H1 (cell line): ENCODE results near the gene CAMK2B. TPM values are rescaled to one million over a fixed set of nuclear protein-coding genes. Genes with fewer than 3 reads are reported as not detected.

Experiments used
- CTCF ChIA-PET: fragments of 300-600 bp; sonication (Branson Sonifier 250); formaldehyde crosslinking; loops from one replicate; lab custom pipeline; 2021; ENCODE audit not compliant: partially characterized antibody; lab: Charles Lee
- POLR2A ChIA-PET: fragments of 300-600 bp; sonication (Branson Sonifier 250); formaldehyde crosslinking; loops from one replicate; lab custom pipeline; 2021; ENCODE audit warnings: inconsistent platforms; ENCODE audit not compliant: partially characterized antibody; lab: Charles Lee
- DNase-seq, 2 experiments: peaks; one replicate each; pipeline versions ENCODE4 v3.0.0 to v3.0.0-alpha.2; 2010 to 2022; ENCODE audit warnings: low spot score in 2 of 2, low read depth in 1 of 2, mixed read lengths in 1 of 2
- FAIRE-seq: peaks from 2 replicates; lab custom pipeline; 2011; peaks lifted over from hg19 to GRCh38; lab: Jason Lieb, UNC
- H2AFZ ChIP-seq: 2 replicates; pipeline ENCODE4 v1.8.1; 2012; ENCODE audit warnings: low read length, inconsistent platforms
- H2AK5ac ChIP-seq: 2 replicates; pipeline ENCODE4 v1.6.1; 2013; ENCODE audit warnings: low read depth, low read length
- H2BK120ac ChIP-seq: replicated peaks from 2 replicates; pipeline ENCODE3; 2013; ENCODE audit warnings: low read depth, low read length, inconsistent platforms
- H2BK12ac ChIP-seq: 2 replicates; pipeline ENCODE4 v1.6.1; 2013; ENCODE audit warnings: low read depth, low read length
- H2BK15ac ChIP-seq: 2 replicates; pipeline ENCODE4 v1.6.1; 2013; ENCODE audit warnings: low read length
- H2BK20ac ChIP-seq: 2 replicates; pipeline ENCODE4 v1.6.1; 2013; ENCODE audit warnings: low read length
- H2BK5ac ChIP-seq: 2 replicates; pipeline ENCODE4 v1.6.1; 2013; ENCODE audit warnings: low read depth, low read length
- H3K14ac ChIP-seq: 2 replicates; pipeline ENCODE4 v1.6.1; 2013; ENCODE audit warnings: inconsistent platforms; ENCODE audit not compliant: insufficient read length
- H3K18ac ChIP-seq: 2 replicates; pipeline ENCODE4 v1.6.1; 2013; ENCODE audit warnings: low read length; ENCODE audit errors: extremely low read depth
- H3K23ac ChIP-seq: 2 replicates; pipeline ENCODE4 v1.6.1; 2013; ENCODE audit warnings: inconsistent platforms; ENCODE audit not compliant: insufficient read length
- H3K23me2 ChIP-seq: 2 replicates; pipeline ENCODE4 v1.6.1; 2013; ENCODE audit warnings: low read depth, low read length
- H3K27ac ChIP-seq: 2 replicates; pipeline ENCODE4 v1.6.1; 2011; ENCODE audit warnings: low read depth, low read length, inconsistent platforms
- H3K27me3 ChIP-seq, 4 experiments: replicated peaks in 1 of 4; 1 replicate in 1 of 4; 2 replicates in 3 of 4; pipeline versions ENCODE4 v1.6.1 to v1.8.1; 2011 to 2013; ENCODE audit warnings: low read length in 3 of 4, mild to moderate bottlenecking in 3 of 4, inconsistent platforms in 2 of 4, mixed read lengths in 2 of 4, moderate library complexity in 1 of 4; ENCODE audit not compliant: control insufficient read depth in 3 of 4, insufficient read depth in 3 of 4; ENCODE audit errors: extremely low read depth in 1 of 4
- H3K36me3 ChIP-seq, 4 experiments: 2 replicates each; pipeline versions ENCODE4 v1.6.1 to v1.8.1; 2011 to 2013; ENCODE audit warnings: mild to moderate bottlenecking in 4 of 4, low read length in 3 of 4, moderate library complexity in 2 of 4, control low read depth in 1 of 4, inconsistent platforms in 1 of 4; ENCODE audit not compliant: insufficient read depth in 4 of 4, control insufficient read depth in 2 of 4
- H3K4ac ChIP-seq: replicated peaks from 2 replicates; pipeline ENCODE3; 2013; ENCODE audit warnings: low read length, low read depth, mixed read lengths, inconsistent platforms; ENCODE audit not compliant: insufficient read length
- H3K4me1 ChIP-seq, 4 experiments: replicated peaks in 1 of 4; 1 replicate in 1 of 4; 2 replicates in 3 of 4; pipeline versions ENCODE4 v1.6.1 to v1.8.1; 2011 to 2013; ENCODE audit warnings: low read length in 3 of 4, inconsistent platforms in 2 of 4, mixed read lengths in 1 of 4; ENCODE audit not compliant: insufficient read depth in 4 of 4, control insufficient read depth in 3 of 4
- H3K4me2 ChIP-seq, 2 experiments: 2 replicates each; pipeline versions ENCODE4 v1.6.1 to v1.8.1; 2011 to 2013; ENCODE audit warnings: low read depth in 2 of 2, low read length in 2 of 2, control low read depth in 1 of 2, inconsistent platforms in 1 of 2, mild to moderate bottlenecking in 1 of 2; ENCODE audit not compliant: insufficient read depth in 1 of 2
- H3K4me3 ChIP-seq, 4 experiments: fragments of 200-600, 300-600 bp in 1 of 4; sonication (generic), shearing (Covaris generic), sonication (Bioruptor Twin) in 1 of 4; 2 replicates each; pipeline versions ENCODE4 v1.5.1 to v1.8.1; 2011 to 2016; ENCODE audit warnings: low read length in 4 of 4, low read depth in 3 of 4, control low read depth in 2 of 4, inconsistent platforms in 2 of 4, mild to moderate bottlenecking in 2 of 4, mixed read lengths in 1 of 4, moderate library complexity in 1 of 4; ENCODE audit not compliant: insufficient read depth in 2 of 4; ENCODE audit errors: extremely low read depth in 1 of 4
- H3K56ac ChIP-seq: replicated peaks from 2 replicates; pipeline ENCODE3; 2013; ENCODE audit warnings: low read depth, mild to moderate bottlenecking, mixed read lengths, low read length, inconsistent platforms; ENCODE audit not compliant: insufficient read length
- H3K79me1 ChIP-seq: 2 replicates; pipeline ENCODE4 v1.6.1; 2013; ENCODE audit warnings: low read depth, low read length, control low read depth
- H3K79me2 ChIP-seq, 2 experiments: 2 replicates each; pipeline versions ENCODE4 v1.6.1 to v1.8.1; 2012 to 2013; ENCODE audit warnings: low read length in 2 of 2, mild to moderate bottlenecking in 2 of 2, inconsistent platforms in 1 of 2; ENCODE audit not compliant: insufficient read depth in 2 of 2, control insufficient read depth in 1 of 2
- H3K9ac ChIP-seq, 4 experiments: replicated peaks in 1 of 4; 1 replicate in 1 of 4; 2 replicates in 3 of 4; pipeline versions ENCODE4 v1.6.1 to v1.8.1; 2011 to 2013; ENCODE audit warnings: low read depth in 3 of 4, low read length in 3 of 4, control low read depth in 2 of 4, mild to moderate bottlenecking in 2 of 4, moderate library complexity in 2 of 4, inconsistent platforms in 1 of 4; ENCODE audit errors: extremely low read depth in 1 of 4
- H3K9me3 ChIP-seq, 2 experiments: 2 replicates each; pipeline versions ENCODE4 v1.6.1 to v1.8.1; 2012 to 2013; ENCODE audit warnings: mild to moderate bottlenecking in 2 of 2, moderate library complexity in 2 of 2, control low read depth in 1 of 2, inconsistent platforms in 1 of 2, low read depth in 1 of 2, low read length in 1 of 2, mixed read lengths in 1 of 2; ENCODE audit not compliant: insufficient read depth in 2 of 2
- H4K20me1 ChIP-seq, 2 experiments: replicated peaks in 1 of 2; 2 replicates each; pipeline versions ENCODE3 to v1.8.1; 2011 to 2013; ENCODE audit warnings: inconsistent platforms in 2 of 2, low read length in 2 of 2, mild to moderate bottlenecking in 1 of 2; ENCODE audit not compliant: insufficient read depth in 2 of 2, control insufficient read depth in 1 of 2
- H4K5ac ChIP-seq: 2 replicates; pipeline ENCODE4 v1.6.1; 2013; ENCODE audit warnings: low read length, low read depth, mixed read lengths, inconsistent platforms; ENCODE audit not compliant: insufficient read length
- H4K8ac ChIP-seq: 2 replicates; pipeline ENCODE4 v1.8.0; 2013; ENCODE audit warnings: mild to moderate bottlenecking, moderate library complexity, low read length, inconsistent platforms; ENCODE audit not compliant: insufficient read depth; ENCODE audit errors: extremely low read depth
- H4K91ac ChIP-seq: replicated peaks from 2 replicates; pipeline ENCODE3; 2013; ENCODE audit warnings: low read length, mixed read lengths, inconsistent platforms; ENCODE audit not compliant: insufficient read length
- CHD1 ChIP-seq: IDR thresholded peaks from 2 replicates; pipeline ENCODE4 v1.6.1; 2012; ENCODE audit warnings: low read depth, low read length, improper control_type of control experiment
- GABPA ChIP-seq: IDR thresholded peaks from 2 replicates; pipeline ENCODE4 v1.6.1; 2011; ENCODE audit warnings: mild to moderate bottlenecking, low read length, moderate library complexity, borderline replicate concordance; ENCODE audit not compliant: insufficient read depth
- JUND ChIP-seq: IDR thresholded peaks from 2 replicates; pipeline ENCODE4 v1.6.1; 2011; ENCODE audit warnings: mild to moderate bottlenecking, improper control_type of control experiment, low read length
- SAP30 ChIP-seq: fragments of 300-600 bp; sonication (generic); IDR thresholded peaks from 2 replicates; pipeline ENCODE4 v1.7.1; 2012; ENCODE audit warnings: low read length, moderate library complexity, mild to moderate bottlenecking, inconsistent platforms; ENCODE audit not compliant: insufficient read depth, insufficient replicate concordance
- WGBS, 2 experiments: shearing (Covaris generic) in 1 of 2; methylation state at CpG; one replicate each; pipeline versions ENCODE4 v1.1.6 to v1.1.7; 2013 to 2015; ENCODE audit warnings: low lambda C conversion rate in 2 of 2, mixed read lengths in 2 of 2, inconsistent platforms in 1 of 2, low coverage in 1 of 2, missing lambda C conversion rate in 1 of 2; ENCODE audit not compliant: insufficient replicate concordance in 2 of 2, insufficient coverage in 1 of 2, insufficient read length in 1 of 2; ENCODE audit errors: extremely low coverage in 1 of 2, missing lambda C conversion rate in 1 of 2; 5-methylcytosine and 5-hydroxymethylcytosine counted together
- polyA plus RNA-seq, 7 experiments: library from polyadenylated mRNA; depleted of rRNA in 3 of 7; stranded (reverse) in 5 of 7; unstranded in 2 of 7; fragments of >200 nt in 5 of 7; fragments of 200-250 nt in 2 of 7; gene quantifications; 1 replicate in 5 of 7; 2 replicates in 1 of 7; 4 replicates in 1 of 7; pipeline versions ENCODE4 v1.2.1 to v1.2.3, GENCODE V29; 2011 to 2013; ENCODE audit warnings: missing spikeins in 2 of 7, mixed read lengths in 2 of 7
- total RNA-seq: library from RNA; stranded (reverse); fragmentation: NEBNext Ultra II Directional; extraction: Animal tissue kit (Norgen Biotek cat#: 25700); gene quantifications from 2 replicates; pipeline ENCODE4 v1.2.1, GENCODE V29; 2021

Gene CAMK2B
- total and polyA plus RNA-seq, 2 of the 8 experiments (the other 6 are each of a cell fraction or from before 2014, with no cell fraction given): 0.05 to 0.15 TPM

DNA sequence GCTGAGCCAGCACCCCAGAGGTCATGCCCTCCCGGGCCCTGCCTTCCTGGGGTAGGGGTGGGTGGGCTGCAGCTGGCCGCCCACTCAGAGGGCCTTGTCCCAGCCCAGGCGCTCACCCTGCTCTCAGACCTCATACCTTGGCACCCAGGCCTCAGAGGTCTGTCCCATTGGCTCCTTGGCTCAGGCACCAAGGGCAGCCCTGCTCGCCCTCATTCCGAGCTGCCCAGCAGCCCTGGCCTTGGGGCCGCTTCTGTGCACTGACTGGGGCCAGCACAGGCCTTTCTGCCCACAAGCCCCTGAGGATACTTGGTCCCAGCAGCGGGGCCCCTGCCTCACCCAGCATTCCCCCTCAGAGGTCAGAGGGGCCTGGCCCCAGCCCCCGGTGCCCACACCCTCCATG is 90.3 kb downstream of the CAMK2B start:
- H3K27me3 ChIP-seq: no peaks in the 10 kb centered on the region
- H4K20me1 ChIP-seq: no peaks in the 10 kb centered on the region
- H3K9me3 ChIP-seq: no peaks in the 10 kb centered on the region
- no peak for DNase-seq
- no peak overlapping the region for H3K14ac ChIP-seq
- no peak overlapping the region for H3K27ac ChIP-seq
- no peak overlapping the region for H4K8ac ChIP-seq
- no peak overlapping the region for H3K56ac ChIP-seq
- no peak overlapping the region for H2BK5ac ChIP-seq
- H3K79me2 ChIP-seq: no peaks in the 10 kb centered on the region
- CTCF ChIA-PET: interaction anchor here (0.7 to 1.4 kb wide), 4 partner anchors 9 to 24 kb away, joined by 3 to 4 read pairs (median 3); no protein-coding TSS in a partner anchor
- no peak overlapping the region for H2AFZ ChIP-seq
- H2BK20ac ChIP-seq: no peak overlapping the region
- H2BK120ac ChIP-seq: no peak overlapping the region
- H3K4ac ChIP-seq: no peak overlapping the region
- H2BK15ac ChIP-seq: no peak overlapping the region
- TF ChIP-seq CHD1 (no peak), SAP30 (no peak), JUND (no peak), GABPA (no peak)
- TF ChIP-seq, all 59 proteins: peak for 0
- no peak overlapping the region for H2BK12ac ChIP-seq
- H3K36me3 ChIP-seq: no peaks in the 10 kb centered on the region
- WGBS, 2 experiments: 75% methylated on average over 6 of the region's 8 CpGs; no CpG with 5 or more reads in 1 of the 2 experiments
- no peaks in the 10 kb centered on the region for H3K79me1 ChIP-seq
- no peaks in the 10 kb centered on the region for H3K23me2 ChIP-seq
- H4K5ac ChIP-seq: no peak overlapping the region
- H3K4me1 ChIP-seq: peaks cover 0 to 2% (median 0%) of the 10 kb centered on the region in 4 experiments; a peak in 2 of 7 replicates
- H4K91ac ChIP-seq: no peak overlapping the region
- no peak overlapping the region for H3K9ac ChIP-seq
- POLR2A ChIA-PET: interaction anchor here (0.6 kb wide), 1 partner anchor 496 kb away, joined by 3 read pairs; no protein-coding TSS in a partner anchor
- no peak overlapping the region for H3K18ac ChIP-seq
- no peak overlapping the region for H2AK5ac ChIP-seq
- FAIRE-seq: no peak
- no peak overlapping the region for H3K4me2 ChIP-seq
- H3K23ac ChIP-seq: no peak overlapping the region
- H3K4me3 ChIP-seq: no peak overlapping the region
